ENCODE data around the gene RAP1GDS1. TPM values are rescaled to one million over a fixed set of nuclear protein-coding genes. Genes with fewer than 3 reads are reported as not detected.

RAP1GDS1 gene
- polyA plus RNA-seq, 3 donors, result 23.6 to 37.9 (median 37.8) TPM

GRCh38 chr4:98284640-98285046 is 23.5 kb downstream of the RAP1GDS1 start:
- H3K4me1 ChIP-seq (ENCODE audit: control insufficient read depth in 1 of 2, insufficient read depth in 2 of 2, low read length in 2 of 2), result no peaks in the 10 kb centered on the region
- TF ChIP-seq CTCF (IDR thresholded peaks at IDR 0.05), result no peak
- H3K4me2 ChIP-seq (replicated peaks; ENCODE audit: extremely low read depth, low read length, poor library complexity, severe bottlenecking), result no peak overlapping the region
- peaks cover 52% of the 10 kb centered on the region for H3K79me2 ChIP-seq (ENCODE audit: insufficient read depth, low read length)
- Mint-ChIP-seq H3K36me3 (peaks cover 0 to 3% of the 10 kb centered on the region in 2 donors), H3K4me1 (peaks cover 13% of the 10 kb centered on the region), H3K9me3 (peaks cover 4 to 10% (median 7%) of the 10 kb centered on the region in 7 donors), H3K4me3 (no peak overlapping the region), H3K27ac (no peak overlapping the region), H3K27me3 (ENCODE audit: low read depth in 3 of 3) (peaks cover 0 to 2% (median 0%) of the 10 kb centered on the region in 3 donors)
- no peaks in the 10 kb centered on the region for H3K27me3 ChIP-seq (ENCODE audit: control insufficient read depth in 2 of 2, insufficient read depth in 2 of 2, low read length in 2 of 2)
- intact Hi-C loops (cut with micrococcal nuclease), result no loop called here
- no peaks in the 10 kb centered on the region for H3K9me3 ChIP-seq (replicated peaks in 1 of 2; ENCODE audit: control insufficient read depth in 1 of 2, insufficient read depth in 1 of 2, low read length in 2 of 2)
- H2AFZ ChIP-seq (ENCODE audit: insufficient read depth, low read depth, low read length, poor library complexity, severe bottlenecking), result no peak overlapping the region
- peaks cover 48% of the 10 kb centered on the region for H4K20me1 ChIP-seq (ENCODE audit: insufficient read depth, low read length)
- WGBS (ENCODE audit: insufficient coverage), result 100% methylated on average over 2 of the region's 3 CpGs
- H3K9ac ChIP-seq (ENCODE audit: insufficient read depth, low read length, poor library complexity, severe bottlenecking), result no peak overlapping the region
- no peak overlapping the region for H3K4me3 ChIP-seq (replicated peaks in 1 of 3; ENCODE audit: low read depth in 2 of 3, low read length in 3 of 3)
- H3K36me3 ChIP-seq (replicated peaks in 1 of 2; ENCODE audit: control insufficient read depth in 1 of 2, insufficient read depth in 2 of 2, low read length in 2 of 2), result no peaks in the 10 kb centered on the region
- no peak for DNase-seq
- H3K27ac ChIP-seq (ENCODE audit: low read depth in 1 of 2, low read length in 2 of 2), result no peak overlapping the region

- intact Hi-C loops (cut with micrococcal nuclease), result no loop called here
- H3K79me2 ChIP-seq (ENCODE audit: insufficient read depth, low read length), result peaks cover 63% of the 10 kb centered on the region
Observed at GRCh38 chr4:98285676-98286075, 24.5 kb downstream of the RAP1GDS1 start.

More at GRCh38 chr4:98285676-98286075, 24.5 kb downstream of the RAP1GDS1 start:
- no peak overlapping the region for H3K4me3 Mint-ChIP-seq
- DNase-seq, result no peak
- 100% methylated on average over 3 of the region's 3 CpGs for WGBS (ENCODE audit: insufficient coverage)
- Histone ChIP-seq H3K4me3 (replicated peaks in 1 of 3; ENCODE audit: low read depth in 2 of 3, low read length in 3 of 3) (no peak overlapping the region), H2AFZ (ENCODE audit: insufficient read depth, low read depth, low read length, poor library complexity, severe bottlenecking) (no peak overlapping the region), H3K9ac (ENCODE audit: insufficient read depth, low read length, poor library complexity, severe bottlenecking) (no peak overlapping the region), H3K27ac (ENCODE audit: low read depth in 1 of 2, low read length in 2 of 2) (no peak overlapping the region), H4K20me1 (ENCODE audit: insufficient read depth, low read length) (peaks cover 59% of the 10 kb centered on the region), H3K36me3 (replicated peaks in 1 of 2; ENCODE audit: control insufficient read depth in 1 of 2, insufficient read depth in 2 of 2, low read length in 2 of 2) (no peaks in the 10 kb centered on the region), H3K27me3 (ENCODE audit: control insufficient read depth in 2 of 2, insufficient read depth in 2 of 2, low read length in 2 of 2) (no peaks in the 10 kb centered on the region), H3K4me2 (replicated peaks; ENCODE audit: extremely low read depth, low read length, poor library complexity, severe bottlenecking) (no peak overlapping the region), H3K9me3 (replicated peaks in 1 of 2; ENCODE audit: control insufficient read depth in 1 of 2, insufficient read depth in 1 of 2, low read length in 2 of 2) (no peaks in the 10 kb centered on the region), H3K4me1 (ENCODE audit: control insufficient read depth in 1 of 2, insufficient read depth in 2 of 2, low read length in 2 of 2) (no peaks in the 10 kb centered on the region)
- peaks cover 0 to 2% (median 0%) of the 10 kb centered on the region in 3 donors for H3K27me3 Mint-ChIP-seq (ENCODE audit: low read depth in 3 of 3)
- H3K27ac Mint-ChIP-seq, result no peak overlapping the region
- H3K36me3 Mint-ChIP-seq, result peaks cover 0 to 3% of the 10 kb centered on the region in 2 donors
- TF ChIP-seq CTCF (IDR thresholded peaks at IDR 0.05), result no peak
- H3K4me1 Mint-ChIP-seq, result peaks cover 13% of the 10 kb centered on the region
- peaks cover 2 to 8% (median 4%) of the 10 kb centered on the region in 7 donors for H3K9me3 Mint-ChIP-seq

Data from CD14-positive monocyte (primary cell).